ENCODE data around the gene ETS2. TPM values are rescaled to one million over a fixed set of nuclear protein-coding genes. Genes with fewer than 3 reads are reported as not detected.
A peak's percentile ranks its signal among the peaks of the same experiment; 100 is the strongest.
"Not testable (repeated sequence)": the region's sequence is repeated elsewhere in the genome, so short reads cannot be mapped to it uniquely, and the experiment has no call there.

ETS2 gene
- total and polyA plus RNA-seq, 2 experiments from 2014 or later = 4.4 to 7.3 TPM

DNA sequence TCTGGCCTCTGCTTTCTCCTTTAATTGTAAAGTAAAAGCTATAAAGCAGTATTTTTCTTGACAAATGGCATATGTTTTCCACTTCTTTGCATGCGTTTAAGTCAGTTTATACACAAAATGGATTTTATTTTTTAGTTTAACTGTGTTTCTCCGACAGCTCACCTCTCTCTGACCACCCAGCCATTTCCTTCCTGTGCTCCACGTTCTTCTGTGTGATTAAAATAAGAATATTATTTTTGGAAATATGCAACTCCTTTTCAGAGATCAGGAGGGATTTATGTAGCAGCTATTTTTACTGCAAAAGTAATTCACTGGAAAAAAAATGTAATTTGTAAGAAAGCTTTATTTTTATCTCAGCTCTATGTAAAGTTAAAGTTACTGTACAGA lies 18.0 kb downstream of the ETS2 start:
- H3K79me2 ChIP-seq (ENCODE audit: insufficient read depth) = no peaks in the 10 kb centered on the region
- no peaks in the 10 kb centered on the region for H4K20me1 ChIP-seq (ENCODE audit: insufficient read depth)
- H3K9me2 ChIP-seq (ENCODE audit: insufficient read depth) = no peaks in the 10 kb centered on the region
- H3K9ac ChIP-seq = peak overlapping the region; percentile 34
- peak overlapping the region; percentile 55 for H3K27ac ChIP-seq
- DNase-seq = no peak
- H3K4me2 ChIP-seq (ENCODE audit: unreplicated experiment) = peak overlapping the region; percentile 67
- peak overlapping the region; percentile 25; the same call in 1 of the 2 replicates for H3K4me3 ChIP-seq
- H3F3A ChIP-seq (ENCODE audit: insufficient read depth) = peaks cover 19% of the 10 kb centered on the region
- TF ChIP-seq EZH2 (IDR thresholded peaks at IDR 0.05; ENCODE audit: insufficient read depth, poor library complexity, severe bottlenecking) = no peak
- TF ChIP-seq EZH2phosphoT487 (IDR thresholded peaks at IDR 0.05; ENCODE audit: insufficient read depth, low read depth) = no peak
- no peaks in the 10 kb centered on the region for H3K27me3 ChIP-seq (replicated peaks; ENCODE audit: insufficient read depth)
- peaks cover 32% of the 10 kb centered on the region; the same call in 1 of the 2 replicates for H3K36me3 ChIP-seq (ENCODE audit: low read depth)
- in situ Hi-C loops (cut with MboI) = no loop called here
- 75 to 85% methylated on average over 3 of the region's 3 CpGs for WGBS, 2 experiments (ENCODE audit: low coverage in 1 of 2, low lambda C conversion rate in 2 of 2, missing lambda C conversion rate in 2 of 2)
- H3K4me1 ChIP-seq (ENCODE audit: insufficient read depth) = peaks cover 28% of the 10 kb centered on the region
- no peaks in the 10 kb centered on the region for H3K9me3 ChIP-seq (ENCODE audit: low read depth)
- H2AFZ ChIP-seq = peak overlapping the region; percentile 68; the same call in 1 of the 2 replicates

- TF ChIP-seq EZH2 (IDR thresholded peaks at IDR 0.05; ENCODE audit: insufficient read depth, poor library complexity, severe bottlenecking) (no peak), EZH2phosphoT487 (IDR thresholded peaks at IDR 0.05; ENCODE audit: insufficient read depth, low read depth) (no peak)
- Histone ChIP-seq H3K4me3 (peak overlapping the region; percentile 25), H3K4me1 (ENCODE audit: insufficient read depth) (peaks cover 28% of the 10 kb centered on the region), H3K9me2 (ENCODE audit: insufficient read depth) (no peaks in the 10 kb centered on the region), H4K20me1 (ENCODE audit: insufficient read depth) (no peaks in the 10 kb centered on the region), H3K36me3 (ENCODE audit: low read depth) (peaks cover 27% of the 10 kb centered on the region; the same call in 1 of the 2 replicates), H3K27ac (peak overlapping the region; percentile 55), H3K79me2 (ENCODE audit: insufficient read depth) (no peaks in the 10 kb centered on the region), H3K9me3 (ENCODE audit: low read depth) (no peaks in the 10 kb centered on the region), H3K27me3 (replicated peaks; ENCODE audit: insufficient read depth) (no peaks in the 10 kb centered on the region), H3F3A (ENCODE audit: insufficient read depth) (peaks cover 19% of the 10 kb centered on the region), H3K4me2 (ENCODE audit: unreplicated experiment) (peak overlapping the region; percentile 67), H3K9ac (peak overlapping the region; percentile 34), H2AFZ (peak overlapping the region; percentile 68)
- 30 to 32% methylated on average over 19 of the region's 19 CpGs for WGBS, 2 experiments (ENCODE audit: low coverage in 1 of 2, low lambda C conversion rate in 2 of 2, missing lambda C conversion rate in 2 of 2)
- in situ Hi-C loops (cut with MboI) = no loop called here
- DNase-seq = peak; percentile 75
Measured at GRCh38 chr21:38824124-38824822, 18.5 kb downstream of the ETS2 start.

- H3K9me2 ChIP-seq (ENCODE audit: insufficient read depth) = no peaks in the 10 kb centered on the region
- no peak overlapping the region for H3K27ac ChIP-seq
- WGBS, 2 experiments (ENCODE audit: low coverage in 1 of 2, low lambda C conversion rate in 2 of 2, missing lambda C conversion rate in 2 of 2) = 99 to 100% methylated on average over 4 of the region's 4 CpGs
- in situ Hi-C loops (cut with MboI) = no loop called here
- H3K9me3 ChIP-seq (ENCODE audit: low read depth) = no peaks in the 10 kb centered on the region
- no peak overlapping the region for H3K9ac ChIP-seq
- peaks cover 20% of the 10 kb centered on the region; the same call in 1 of the 2 replicates for H3K36me3 ChIP-seq (ENCODE audit: low read depth)
- no peak overlapping the region for H2AFZ ChIP-seq
- H3K4me3 ChIP-seq = no peak overlapping the region
- H3K27me3 ChIP-seq (replicated peaks; ENCODE audit: insufficient read depth) = no peaks in the 10 kb centered on the region
- no peaks in the 10 kb centered on the region for H4K20me1 ChIP-seq (ENCODE audit: insufficient read depth)
- H3K4me1 ChIP-seq (ENCODE audit: insufficient read depth) = peaks cover 18% of the 10 kb centered on the region
- H3K79me2 ChIP-seq (ENCODE audit: insufficient read depth) = no peaks in the 10 kb centered on the region
- TF ChIP-seq EZH2phosphoT487 (IDR thresholded peaks at IDR 0.05; ENCODE audit: insufficient read depth, low read depth) (no peak), EZH2 (IDR thresholded peaks at IDR 0.05; ENCODE audit: insufficient read depth, poor library complexity, severe bottlenecking) (no peak)
- no peak overlapping the region for H3K4me2 ChIP-seq (ENCODE audit: unreplicated experiment)
- DNase-seq = no peak
- H3F3A ChIP-seq (ENCODE audit: insufficient read depth) = peaks cover 19% of the 10 kb centered on the region
Measured at GRCh38 chr21:38825269-38825668, 19.5 kb downstream of the ETS2 start.

GRCh38 chr21:38825921-38826320 lies 20.2 kb downstream of the ETS2 start:
- in situ Hi-C loops (cut with MboI) = no loop called here
- H3K36me3 ChIP-seq (ENCODE audit: low read depth) = peaks cover 13% of the 10 kb centered on the region; the same call in 1 of the 2 replicates
- WGBS, 2 experiments (ENCODE audit: low coverage in 1 of 2, low lambda C conversion rate in 2 of 2, missing lambda C conversion rate in 2 of 2) = 92 to 96% methylated on average over 2 of the region's 2 CpGs

DNA sequence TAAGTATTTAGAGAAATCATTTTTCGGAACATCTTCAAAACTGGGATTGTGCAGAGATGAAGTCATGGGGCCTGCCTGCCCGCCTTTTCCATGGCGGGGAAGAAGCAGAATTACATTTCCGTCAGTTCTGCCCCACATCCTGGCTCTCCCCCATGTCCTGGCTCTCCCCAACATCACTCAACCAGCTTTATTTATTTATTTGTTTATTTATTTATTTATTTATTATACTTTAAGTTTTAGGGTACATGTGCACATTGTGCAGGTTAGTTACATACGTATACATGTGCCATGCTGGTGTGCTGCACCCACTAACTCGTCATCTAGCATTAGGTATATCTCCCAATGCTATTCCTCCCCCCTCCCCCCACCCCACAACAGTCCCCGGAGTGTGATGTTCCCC lies 22.4 kb downstream of the ETS2 start:
- in situ Hi-C loops (cut with MboI); H3K9me2 ChIP-seq (ENCODE audit: insufficient read depth); H3K4me3 ChIP-seq; H3K9ac ChIP-seq; H3K79me2 ChIP-seq (ENCODE audit: insufficient read depth); H3K4me2 ChIP-seq (ENCODE audit: unreplicated experiment); H3K27me3 ChIP-seq (replicated peaks; ENCODE audit: insufficient read depth); H3K9me3 ChIP-seq (ENCODE audit: low read depth); H3K27ac ChIP-seq; H2AFZ ChIP-seq; H4K20me1 ChIP-seq (ENCODE audit: insufficient read depth); H3K36me3 ChIP-seq (ENCODE audit: low read depth); DNase-seq: not testable (repeated sequence)
- Histone ChIP-seq H3F3A (ENCODE audit: insufficient read depth) (peaks cover 33% of the 10 kb centered on the region), H3K4me1 (ENCODE audit: insufficient read depth) (peaks cover 25% of the 10 kb centered on the region)
- 89 to 98% methylated on average over 5 to 6 of the region's 7 CpGs for whole genome bisulfite sequencing, 2 experiments (ENCODE audit: low coverage in 1 of 2, low lambda C conversion rate in 2 of 2, missing lambda C conversion rate in 2 of 2)

More at GRCh38 chr21:38825921-38826320, 20.2 kb downstream of the ETS2 start:
- H3K27me3 ChIP-seq (replicated peaks; ENCODE audit: insufficient read depth) = no peaks in the 10 kb centered on the region
- H3K4me2 ChIP-seq (ENCODE audit: unreplicated experiment) = no peak overlapping the region
- no peak overlapping the region for H3K27ac ChIP-seq
- no peak for DNase-seq
- peaks cover 16% of the 10 kb centered on the region for H3K4me1 ChIP-seq (ENCODE audit: insufficient read depth)
- no peak overlapping the region for H2AFZ ChIP-seq
- H3F3A ChIP-seq (ENCODE audit: insufficient read depth) = peaks cover 22% of the 10 kb centered on the region
- TF ChIP-seq EZH2phosphoT487 (IDR thresholded peaks at IDR 0.05; ENCODE audit: insufficient read depth, low read depth) = no peak
- TF ChIP-seq EZH2 (IDR thresholded peaks at IDR 0.05; ENCODE audit: insufficient read depth, poor library complexity, severe bottlenecking) = no peak
- H3K4me3 ChIP-seq = no peak overlapping the region
- no peaks in the 10 kb centered on the region for H3K79me2 ChIP-seq (ENCODE audit: insufficient read depth)
- H3K9ac ChIP-seq = no peak overlapping the region
- no peaks in the 10 kb centered on the region for H3K9me2 ChIP-seq (ENCODE audit: insufficient read depth)
- no peaks in the 10 kb centered on the region for H4K20me1 ChIP-seq (ENCODE audit: insufficient read depth)
- H3K9me3 ChIP-seq (ENCODE audit: low read depth) = no peaks in the 10 kb centered on the region

Data from GM23248 (cell line).